GM19438 (cell line): ENCODE measurements around the gene RBM8A.
"Not testable (repeated sequence)": the region's sequence is repeated elsewhere in the genome, so short reads cannot be mapped to it uniquely, and the experiment has no call there.

Experiments
- ATAC-seq: cut with Tn5 transposase; IDR thresholded peaks from one replicate; pipeline ENCODE4 v1.9.1; 2021; ENCODE audit warnings: low read depth; ENCODE audit not compliant: unreplicated experiment

The RBM8A gene

GRCh38 chr1:145956781-145957442, 29.6 kb upstream of the RBM8A start:
- no peak for ATAC-seq

- ATAC-seq = no peak
These were observed 29.1 kb upstream of the RBM8A start for GRCh38 chr1:145956361-145956760.

GRCh38 chr1:145955436-145955835, 28.2 kb upstream of the RBM8A start:
- ATAC-seq = no peak

GRCh38 chr1:145953861-145954260, 26.6 kb upstream of the RBM8A start:
- ATAC-seq = no peak

GRCh38 chr1:145952903-145953302, 25.6 kb upstream of the RBM8A start:
- no peak for ATAC-seq

GRCh38 chr1:145951526-145951925, 24.2 kb upstream of the RBM8A start:
- no peak for ATAC-seq

GRCh38 chr1:145949219-145949618, 21.9 kb upstream of the RBM8A start:
- ATAC-seq = no peak

GRCh38 chr1:145947551-145947950, 20.3 kb upstream of the RBM8A start:
- ATAC-seq = no peak

- ATAC-seq = no peak
These were observed 19.2 kb upstream of the RBM8A start for GRCh38 chr1:145946477-145946986.

- no peak for ATAC-seq
These were observed 17.2 kb upstream of the RBM8A start for GRCh38 chr1:145944532-145944931.

- no peak for ATAC-seq
These were observed 15.6 kb upstream of the RBM8A start for GRCh38 chr1:145942871-145943270.

GRCh38 chr1:145942405-145942804, 15.1 kb upstream of the RBM8A start:
- ATAC-seq = no peak

- ATAC-seq = no peak
These were observed 10.2 kb upstream of the RBM8A start for GRCh38 chr1:145937436-145937835.

GRCh38 chr1:145936247-145936646, 9.0 kb upstream of the RBM8A start:
- no peak for ATAC-seq

- ATAC-seq = no peak
These were observed 8.4 kb upstream of the RBM8A start for GRCh38 chr1:145935708-145936107.

- ATAC-seq = not testable (repeated sequence)
These were observed 5.3 kb upstream of the RBM8A start for GRCh38 chr1:145932522-145933009.

GRCh38 chr1:145927916-145928643, 796 bp upstream of the RBM8A start:
- ATAC-seq = no peak

GRCh38 chr1:145926686-145927062, 610 bp downstream of the RBM8A start:
- ATAC-seq = peak; percentile 7

- ATAC-seq = no peak
These were observed 5.0 kb downstream of the RBM8A start for GRCh38 chr1:145922266-145922665.

GRCh38 chr1:145920297-145920696, 7.0 kb downstream of the RBM8A start:
- ATAC-seq = not testable (repeated sequence)

GRCh38 chr1:145918992-145919939, 8.0 kb downstream of the RBM8A start:
- peak; percentile 14 for ATAC-seq
